H9 (cell line): ENCODE data around the gene CHCHD3. TPM values are rescaled to one million over a fixed set of nuclear protein-coding genes. Genes with fewer than 3 reads are reported as not detected.

ENCODE experiments used
- DNase-seq: peaks from one replicate; pipeline ENCODE4 v3.0.0-alpha.2; 2017
- H2AFZ ChIP-seq: one replicate; pipeline ENCODE4 v1.6.1; 2013; ENCODE audit warnings: mild to moderate bottlenecking, low read length, control low read depth, moderate library complexity
- H2AK5ac ChIP-seq: 2 replicates; pipeline ENCODE4 v1.6.1; 2013; ENCODE audit warnings: low read length, control low read depth, mixed read lengths; ENCODE audit not compliant: insufficient read length
- H2BK120ac ChIP-seq: one replicate; pipeline ENCODE4 v1.6.1; 2013; ENCODE audit warnings: low read depth, mild to moderate bottlenecking, low read length, control low read depth, inconsistent platforms; ENCODE audit not compliant: poor library complexity, severe bottlenecking
- H2BK12ac ChIP-seq: 2 replicates; pipeline ENCODE4 v1.6.1; 2013; ENCODE audit warnings: low read length, control low read depth, mixed read lengths, low read depth; ENCODE audit not compliant: insufficient read length
- H2BK15ac ChIP-seq: 2 replicates; pipeline ENCODE4 v1.6.1; 2013; ENCODE audit warnings: low read depth, low read length, control low read depth
- H2BK20ac ChIP-seq: one replicate; pipeline ENCODE4 v1.6.1; 2013; ENCODE audit warnings: low read depth, mild to moderate bottlenecking, low read length, control low read depth, inconsistent platforms; ENCODE audit not compliant: poor library complexity, severe bottlenecking
- H2BK5ac ChIP-seq: 2 replicates; pipeline ENCODE4 v1.6.1; 2013; ENCODE audit warnings: low read length, control low read depth, mixed read lengths; ENCODE audit not compliant: insufficient read length
- H3K14ac ChIP-seq: 2 replicates; pipeline ENCODE4 v1.6.1; 2013; ENCODE audit warnings: low read length, control low read depth; ENCODE audit not compliant: insufficient read depth
- H3K18ac ChIP-seq: 2 replicates; pipeline ENCODE4 v1.6.1; 2013; ENCODE audit warnings: low read depth, mild to moderate bottlenecking, mixed read lengths, low read length, control low read depth; ENCODE audit not compliant: insufficient read length
- H3K23ac ChIP-seq: 2 replicates; pipeline ENCODE4 v1.6.1; 2013; ENCODE audit warnings: low read length, control low read depth, mixed read lengths, low read depth; ENCODE audit not compliant: insufficient read length
- H3K23me2 ChIP-seq: 2 replicates; pipeline ENCODE4 v1.6.1; 2013; ENCODE audit warnings: low read depth, mild to moderate bottlenecking, mixed read lengths, low read length, control low read depth; ENCODE audit not compliant: insufficient read length, poor library complexity, severe bottlenecking
- H3K27ac ChIP-seq: 2 replicates; pipeline ENCODE4 v1.5.1; 2013; ENCODE audit warnings: low read length, control low read depth, mixed read lengths, low read depth; ENCODE audit not compliant: insufficient read length
- H3K27me3 ChIP-seq: 2 replicates; pipeline ENCODE4 v1.6.1; 2013; ENCODE audit warnings: low read length, control low read depth, inconsistent platforms; ENCODE audit not compliant: insufficient read depth
- H3K4ac ChIP-seq: 2 replicates; pipeline ENCODE4 v1.6.1; 2013; ENCODE audit warnings: low read depth, mild to moderate bottlenecking, control low read depth, inconsistent platforms, low read length, moderate library complexity
- H3K4me1 ChIP-seq: 2 replicates; pipeline ENCODE4 v1.6.1; 2013; ENCODE audit warnings: low read length, control low read depth, inconsistent platforms; ENCODE audit not compliant: insufficient read depth
- H3K4me2 ChIP-seq: 2 replicates; pipeline ENCODE4 v1.6.1; 2013; ENCODE audit warnings: low read length, control low read depth, mixed read lengths; ENCODE audit not compliant: insufficient read length, insufficient read depth
- H3K56ac ChIP-seq: 2 replicates; pipeline ENCODE4 v1.6.1; 2013; ENCODE audit warnings: low read depth, mild to moderate bottlenecking, mixed read lengths, low read length, control low read depth; ENCODE audit not compliant: insufficient read length
- H3K79me1 ChIP-seq: 2 replicates; pipeline ENCODE4 v1.6.1; 2013; ENCODE audit warnings: low read depth, mild to moderate bottlenecking, moderate library complexity, low read length, control low read depth, inconsistent platforms; ENCODE audit not compliant: insufficient read depth, poor library complexity, severe bottlenecking
- H3K79me2 ChIP-seq: 2 replicates; pipeline ENCODE4 v1.6.1; 2013; ENCODE audit warnings: low read length, control low read depth, inconsistent platforms; ENCODE audit not compliant: insufficient read depth
- H3K9ac ChIP-seq: 2 replicates; pipeline ENCODE4 v1.6.1; 2013; ENCODE audit warnings: low read length, control low read depth, mixed read lengths; ENCODE audit not compliant: insufficient read length; ENCODE audit errors: extremely low read depth
- H3K9me3 ChIP-seq: one replicate; pipeline ENCODE4 v1.6.1; 2013; ENCODE audit warnings: low read depth, low read length, inconsistent platforms; ENCODE audit not compliant: control insufficient read depth
- H3T11ph ChIP-seq: one replicate; pipeline ENCODE4 v1.6.1; 2013; ENCODE audit warnings: mild to moderate bottlenecking, low read length, control low read depth, inconsistent platforms
- H4K20me1 ChIP-seq: one replicate; pipeline ENCODE4 v1.6.1; 2013; ENCODE audit not compliant: control insufficient read depth, insufficient read length, insufficient read depth
- H4K5ac ChIP-seq: 2 replicates; pipeline ENCODE4 v1.6.1; 2013; ENCODE audit warnings: low read depth, mild to moderate bottlenecking, mixed read lengths, low read length, control low read depth; ENCODE audit not compliant: insufficient read length
- H4K8ac ChIP-seq: replicated peaks from 2 replicates; pipeline ENCODE4 v1.6.1; 2013; ENCODE audit warnings: low read length, control low read depth, mixed read lengths, low read depth; ENCODE audit not compliant: insufficient read length
- H4K91ac ChIP-seq: 2 replicates; pipeline ENCODE4 v1.6.1; 2013; ENCODE audit warnings: low read depth, mild to moderate bottlenecking, moderate library complexity, mixed read lengths, low read length, control low read depth; ENCODE audit not compliant: insufficient read length
- H3K27ac Mint-ChIP-seq, 3 experiments: 2 replicates in 2 of 3; 3 replicates in 1 of 3; pipeline ENCODE4 v1.8.0; 2020 to 2021; ENCODE audit warnings: mixed read lengths in 3 of 3, mild to moderate bottlenecking in 1 of 3, moderate library complexity in 1 of 3
- H3K27me3 Mint-ChIP-seq: 2 replicates; pipeline ENCODE4 v1.8.0; 2021; ENCODE audit warnings: low read depth, mild to moderate bottlenecking, moderate library complexity, mixed read lengths
- H3K36me3 Mint-ChIP-seq, 3 experiments: 2 replicates in 2 of 3; 3 replicates in 1 of 3; pipeline ENCODE4 v1.8.0; 2020 to 2021; ENCODE audit warnings: low read depth in 3 of 3, mixed read lengths in 3 of 3; ENCODE audit not compliant: insufficient read depth in 1 of 3
- H3K4me1 Mint-ChIP-seq, 2 experiments: 2 replicates each; pipeline ENCODE4 v1.8.0; 2020; ENCODE audit warnings: mixed read lengths in 2 of 2
- H3K4me3 Mint-ChIP-seq, 2 experiments: 2 replicates in 1 of 2; 3 replicates in 1 of 2; pipeline ENCODE4 v1.8.0; 2020 to 2021; ENCODE audit warnings: mild to moderate bottlenecking in 2 of 2, mixed read lengths in 2 of 2, moderate library complexity in 1 of 2
- H3K9me3 Mint-ChIP-seq, 2 experiments: 2 replicates in 1 of 2; 3 replicates in 1 of 2; pipeline ENCODE4 v1.8.0; 2020; ENCODE audit warnings: mild to moderate bottlenecking in 2 of 2, mixed read lengths in 2 of 2, moderate library complexity in 1 of 2
- WGBS: extraction: QIAGEN DNeasy Blood & Tissue Kit; methylation state at CpG from one replicate; pipeline ENCODE4 v1.1.7; 2013; ENCODE audit warnings: missing lambda C conversion rate, low lambda C conversion rate, mixed read lengths; ENCODE audit not compliant: insufficient read length; ENCODE audit errors: extremely low coverage; 5-methylcytosine and 5-hydroxymethylcytosine counted together
- total RNA-seq: library from RNA; stranded (reverse); gene quantifications from 2 replicates; pipeline ENCODE4 v1.2.1, GENCODE V29; 2021
- TF ChIP-seq, protein P1 (sequence below): fragments of 200-600 bp; sonication (generic); conservative IDR thresholded peaks from 3 replicates; pipeline ENCODE4 v1.8.0; 2021; ENCODE audit warnings: antibody characterized with exemption, mild to moderate bottlenecking

CHCHD3 gene
- total RNA-seq, 1 experiment from 2014 or later, result 104 TPM

DNA sequence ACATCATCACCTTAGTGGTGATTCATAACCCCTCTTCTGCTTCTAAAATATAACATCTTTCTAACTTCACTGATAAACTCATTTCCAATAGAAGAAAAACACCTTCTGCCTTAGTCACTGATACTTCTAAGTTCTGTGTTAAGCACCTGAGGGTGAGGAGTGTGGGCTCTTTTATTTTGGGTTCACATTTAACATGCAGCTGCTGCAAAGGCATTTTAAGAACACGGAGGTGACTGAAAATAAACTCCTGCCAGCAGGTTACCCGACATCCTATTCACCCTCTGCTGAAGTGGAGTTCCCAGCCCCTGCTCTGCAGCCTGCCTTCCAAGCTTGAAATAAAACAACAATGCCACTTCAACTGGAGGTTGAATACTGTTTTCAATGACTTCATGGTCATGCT lies 302.7 kb downstream of the CHCHD3 start:
- Mint-ChIP-seq H3K9me3 (no peaks in the 10 kb centered on the region), H3K4me3 (no peak overlapping the region), H3K27ac (peak overlapping the region in 1 of 3 experiments; percentile 72; a peak in 1 of 7 replicates), H3K36me3 (peaks cover 0 to 6% (median 2%) of the 10 kb centered on the region in 3 experiments; a peak in 3 of 7 replicates), H3K27me3 (no peaks in the 10 kb centered on the region; the same call in 1 of the 2 replicates), H3K4me1 (peaks cover 8 to 11% of the 10 kb centered on the region in 2 experiments)
- H3K4me2 ChIP-seq, result no peak overlapping the region
- H4K5ac ChIP-seq, result no peak overlapping the region
- H3K9me3 ChIP-seq, result no peaks in the 10 kb centered on the region
- H4K8ac ChIP-seq, result no peak overlapping the region
- no peak overlapping the region for H3K9ac ChIP-seq
- H3K56ac ChIP-seq, result no peak overlapping the region
- H2BK15ac ChIP-seq, result no peak overlapping the region
- no peaks in the 10 kb centered on the region for H3K23me2 ChIP-seq
- no peak overlapping the region for H3K14ac ChIP-seq
- H3K23ac ChIP-seq, result no peak overlapping the region
- H2AK5ac ChIP-seq, result no peak overlapping the region
- TF ChIP-seq, protein P1, sequence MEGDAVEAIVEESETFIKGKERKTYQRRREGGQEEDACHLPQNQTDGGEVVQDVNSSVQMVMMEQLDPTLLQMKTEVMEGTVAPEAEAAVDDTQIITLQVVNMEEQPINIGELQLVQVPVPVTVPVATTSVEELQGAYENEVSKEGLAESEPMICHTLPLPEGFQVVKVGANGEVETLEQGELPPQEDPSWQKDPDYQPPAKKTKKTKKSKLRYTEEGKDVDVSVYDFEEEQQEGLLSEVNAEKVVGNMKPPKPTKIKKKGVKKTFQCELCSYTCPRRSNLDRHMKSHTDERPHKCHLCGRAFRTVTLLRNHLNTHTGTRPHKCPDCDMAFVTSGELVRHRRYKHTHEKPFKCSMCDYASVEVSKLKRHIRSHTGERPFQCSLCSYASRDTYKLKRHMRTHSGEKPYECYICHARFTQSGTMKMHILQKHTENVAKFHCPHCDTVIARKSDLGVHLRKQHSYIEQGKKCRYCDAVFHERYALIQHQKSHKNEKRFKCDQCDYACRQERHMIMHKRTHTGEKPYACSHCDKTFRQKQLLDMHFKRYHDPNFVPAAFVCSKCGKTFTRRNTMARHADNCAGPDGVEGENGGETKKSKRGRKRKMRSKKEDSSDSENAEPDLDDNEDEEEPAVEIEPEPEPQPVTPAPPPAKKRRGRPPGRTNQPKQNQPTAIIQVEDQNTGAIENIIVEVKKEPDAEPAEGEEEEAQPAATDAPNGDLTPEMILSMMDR, result no peak
- DNase-seq, result no peak
- H2BK5ac ChIP-seq, result no peak overlapping the region
- no peaks in the 10 kb centered on the region for H4K20me1 ChIP-seq
- H3K79me2 ChIP-seq, result no peaks in the 10 kb centered on the region
- no peak overlapping the region for H2BK120ac ChIP-seq
- no peaks in the 10 kb centered on the region for H3K27me3 ChIP-seq
- H3K27ac ChIP-seq, result no peak overlapping the region
- H3K18ac ChIP-seq, result no peak overlapping the region
- no peak overlapping the region for H2BK12ac ChIP-seq
- no peaks in the 10 kb centered on the region for H3K4me1 ChIP-seq
- no peak overlapping the region for H3T11ph ChIP-seq
- H3K79me1 ChIP-seq, result no peaks in the 10 kb centered on the region
- H2BK20ac ChIP-seq, result no peak overlapping the region
- H2AFZ ChIP-seq, result no peak overlapping the region
- no peak overlapping the region for H3K4ac ChIP-seq
- H4K91ac ChIP-seq, result no peak overlapping the region
- no CpG with 5 or more reads among the region's 2 CpGs for WGBS
